Stimulated activated CD4-positive, alpha-beta T cell treated with anti-CD3 and anti-CD28 coated beads, Interleukin-1b, Interleukin-23, amount 100 ng/mL, for 1 hour (primary cell): ENCODE data around the gene SLC25A26.

Source experiments
- DNase-seq, 2 donors: peaks; one replicate each; pipeline ENCODE4 v3.0.0-alpha.2; 2020; ENCODE audit warnings: low read depth in 2 of 2

SLC25A26 gene

DNA sequence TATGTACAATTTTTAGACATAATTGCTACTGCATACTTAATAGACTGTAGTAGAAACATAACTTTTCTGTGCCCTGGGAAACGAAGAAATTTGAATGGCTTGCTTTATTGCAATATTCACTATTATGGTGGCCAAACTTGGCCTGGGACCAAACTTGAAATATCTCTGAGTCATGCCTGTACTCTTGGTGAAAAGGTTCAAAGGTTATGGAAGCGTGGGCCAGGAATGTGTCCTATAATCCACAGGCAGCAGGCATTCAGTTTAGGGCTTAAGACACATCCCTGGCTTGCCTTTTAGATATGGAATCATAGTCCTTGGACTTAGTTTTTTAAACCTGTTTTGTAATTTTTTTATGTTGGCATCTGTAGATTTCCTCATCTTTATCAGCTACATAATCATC lies 155.8 kb downstream of the SLC25A26 start:
- DNase-seq, result no peak

DNA sequence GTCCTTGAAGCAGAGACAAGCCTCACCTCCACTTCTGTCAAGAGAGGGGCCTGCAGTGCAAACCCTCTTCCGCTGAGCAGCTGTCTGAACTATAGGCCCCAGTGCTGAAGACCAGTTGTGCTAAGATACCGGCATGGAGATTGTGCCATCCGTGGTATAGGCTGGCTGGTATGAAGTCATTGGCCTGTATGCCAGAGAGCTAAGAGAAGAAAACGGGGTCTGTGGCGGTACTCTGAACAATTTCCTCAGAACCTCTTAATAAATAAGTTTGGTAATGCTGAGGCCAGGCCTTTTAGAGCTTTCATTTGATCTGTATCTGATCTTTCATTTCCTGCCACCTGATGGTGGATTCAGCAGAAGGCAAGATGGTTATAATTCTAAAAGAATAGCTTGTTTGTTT lies 157.0 kb downstream of the SLC25A26 start:
- no peak for DNase-seq

DNA sequence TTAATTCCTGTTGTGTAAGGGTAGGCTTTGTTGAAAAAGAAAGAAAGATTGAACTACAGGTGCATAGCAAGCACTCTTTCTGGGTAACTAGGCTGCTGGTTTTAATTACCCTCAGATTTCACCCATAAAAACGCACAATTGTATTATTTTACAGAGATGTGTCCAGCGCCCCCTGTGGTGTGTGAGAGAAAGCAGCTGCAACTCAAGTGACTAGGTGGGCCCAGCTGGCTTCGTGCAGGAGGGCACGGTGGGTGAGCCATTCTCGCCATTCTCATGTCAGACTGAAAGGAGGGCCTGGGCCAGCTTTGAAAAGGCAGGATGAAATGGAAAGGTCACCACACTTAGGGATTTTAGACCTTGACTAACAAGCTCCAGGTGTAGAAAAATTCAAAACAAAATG lies 157.5 kb downstream of the SLC25A26 start:
- no peak for DNase-seq

GRCh38 chr3:66379565-66379964 lies 158.8 kb downstream of the SLC25A26 start:
- DNase-seq, result no peak

GRCh38 chr3:66380200-66380932 lies 159.6 kb downstream of the SLC25A26 start:
- DNase-seq, result no peak

- no peak for DNase-seq
Observed at GRCh38 chr3:66381626-66382025, 160.8 kb downstream of the SLC25A26 start.

- no peak for DNase-seq
Observed at GRCh38 chr3:66382142-66382541, 161.3 kb downstream of the SLC25A26 start.

DNA sequence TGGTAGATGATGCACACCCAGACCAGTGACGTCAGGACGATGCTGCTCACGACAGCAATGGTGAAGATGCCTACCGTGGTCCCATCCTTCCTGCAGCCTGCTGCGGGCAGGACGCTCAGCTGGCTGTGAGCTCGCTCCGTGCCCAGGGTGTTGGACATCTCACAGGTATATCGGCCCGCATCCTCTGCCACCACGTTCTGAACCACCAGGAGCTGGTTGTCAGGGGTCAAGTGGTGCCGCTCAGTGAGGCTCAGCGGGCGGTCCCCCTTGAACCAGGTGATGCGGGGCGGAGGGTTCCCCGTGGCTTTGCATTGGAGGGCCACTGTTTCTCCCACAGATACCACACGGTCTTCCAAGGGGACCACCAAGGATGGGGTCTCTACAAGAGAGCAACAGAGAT lies 162.2 kb downstream of the SLC25A26 start:
- DNase-seq, result no peak

- DNase-seq, result no peak
Observed at GRCh38 chr3:66383998-66384745, 163.4 kb downstream of the SLC25A26 start.

- no peak for DNase-seq
Observed at GRCh38 chr3:66385066-66385465, 164.3 kb downstream of the SLC25A26 start.

GRCh38 chr3:66386011-66386924 lies 165.5 kb downstream of the SLC25A26 start:
- no peak for DNase-seq

GRCh38 chr3:66386925-66387650 lies 166.3 kb downstream of the SLC25A26 start:
- no peak for DNase-seq

GRCh38 chr3:66390013-66390412 lies 169.2 kb downstream of the SLC25A26 start:
- no peak for DNase-seq

DNA sequence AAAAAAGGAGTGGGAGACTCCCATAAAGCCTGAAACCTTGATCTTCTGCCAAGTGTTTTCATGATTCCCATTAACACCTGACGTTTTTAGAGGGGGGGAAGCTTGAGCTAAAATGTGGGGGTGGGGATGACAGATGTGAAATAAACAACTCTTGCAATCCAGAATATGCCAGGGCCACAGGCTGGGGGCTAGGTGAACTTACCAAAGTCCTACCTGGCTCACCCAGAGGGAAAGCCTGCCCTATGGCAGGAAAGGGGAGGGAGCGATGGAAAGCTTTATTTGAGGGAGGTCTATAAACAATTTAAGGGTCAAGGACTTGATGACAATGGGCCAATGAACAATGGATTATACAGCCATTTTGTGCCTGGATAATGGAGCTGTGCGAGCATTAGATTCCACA lies 171.7 kb downstream of the SLC25A26 start:
- DNase-seq, result no peak

DNA sequence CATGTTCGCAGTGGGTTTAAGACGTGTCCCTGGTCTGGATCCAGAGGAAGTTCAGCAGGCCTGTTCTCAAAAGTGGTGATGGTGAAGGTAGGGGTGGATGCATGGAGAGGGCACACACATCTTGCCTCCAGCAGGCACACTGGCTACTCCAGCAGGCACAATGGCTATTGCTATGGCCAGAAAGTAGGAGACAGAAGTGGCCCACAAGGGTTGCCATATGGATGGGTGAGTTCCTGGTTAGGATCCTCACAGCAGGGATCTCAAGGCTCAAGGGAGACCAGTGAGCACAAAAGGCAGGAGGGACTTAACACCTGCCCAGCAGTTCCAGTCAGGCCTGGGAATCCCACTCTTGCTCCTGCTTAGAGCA lies 172.1 kb downstream of the SLC25A26 start:
- DNase-seq, result no peak

DNA sequence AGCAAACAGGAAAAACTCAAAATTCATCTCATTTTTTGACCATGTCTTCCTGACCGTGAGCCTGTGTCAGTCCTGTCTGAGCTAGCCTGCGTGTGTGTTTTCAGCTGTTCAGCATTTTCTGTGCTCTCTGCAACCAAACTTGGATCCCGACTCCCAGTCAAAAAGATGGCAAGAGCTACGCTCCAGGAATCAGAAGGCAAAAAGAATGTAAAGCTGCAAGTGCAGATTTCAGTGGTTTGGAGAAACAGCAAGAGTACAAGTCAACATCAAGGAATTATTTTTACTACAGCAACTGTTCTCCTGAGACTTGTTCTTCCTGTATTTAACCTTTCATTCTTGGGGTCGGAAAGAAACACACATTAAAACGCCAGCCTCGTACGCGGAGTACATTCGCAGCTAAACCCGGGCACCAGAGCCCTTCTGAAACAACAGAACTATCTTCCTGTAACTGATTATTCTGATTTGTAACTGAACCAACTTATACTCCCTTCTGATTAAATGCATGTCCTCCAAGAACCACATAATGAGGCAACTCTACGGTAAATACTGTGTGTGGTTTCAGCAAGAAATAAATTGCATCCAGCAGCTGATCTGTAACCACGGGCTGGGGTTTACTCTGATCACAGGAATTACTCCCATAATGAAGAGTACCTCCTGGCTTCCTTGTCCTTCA lies 172.7 kb downstream of the SLC25A26 start:
- DNase-seq, result no peak

DNA sequence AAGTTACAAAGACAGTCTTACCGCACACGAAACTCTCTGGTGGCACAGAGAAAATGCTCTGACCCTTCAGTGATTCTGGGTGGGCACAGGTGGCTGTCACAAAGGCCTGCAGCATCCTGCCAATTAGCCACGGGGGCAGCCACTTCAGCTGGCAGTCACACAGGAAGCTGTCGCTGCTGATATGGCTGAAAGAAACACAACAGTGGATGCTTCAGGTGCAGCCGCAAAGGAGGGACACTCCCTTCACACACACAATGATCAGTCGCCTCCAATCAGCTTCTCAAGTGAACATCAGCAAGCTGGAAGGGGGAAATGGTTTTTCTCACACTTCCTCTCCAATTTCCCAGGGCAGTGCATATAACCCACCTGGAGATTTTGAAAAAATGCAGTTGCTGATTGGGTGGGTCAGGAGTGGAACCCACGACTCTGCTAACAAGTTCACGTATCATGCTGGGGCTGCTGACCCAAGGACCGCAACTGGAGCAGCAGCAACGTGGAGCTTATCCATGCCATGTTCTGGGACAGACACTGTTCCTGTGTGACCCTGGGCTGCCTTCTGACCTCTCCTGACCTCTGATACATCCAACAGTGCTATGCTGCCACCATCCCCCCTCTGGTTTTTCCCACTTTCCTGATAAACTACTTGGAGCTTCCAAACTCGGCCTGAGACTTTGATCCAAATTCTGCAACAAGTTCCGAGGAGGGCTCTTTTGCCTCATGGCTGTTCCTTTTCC lies 173.4 kb downstream of the SLC25A26 start:
- no peak for DNase-seq

GRCh38 chr3:66394753-66395249 lies 174.0 kb downstream of the SLC25A26 start:
- DNase-seq, result no peak

DNA sequence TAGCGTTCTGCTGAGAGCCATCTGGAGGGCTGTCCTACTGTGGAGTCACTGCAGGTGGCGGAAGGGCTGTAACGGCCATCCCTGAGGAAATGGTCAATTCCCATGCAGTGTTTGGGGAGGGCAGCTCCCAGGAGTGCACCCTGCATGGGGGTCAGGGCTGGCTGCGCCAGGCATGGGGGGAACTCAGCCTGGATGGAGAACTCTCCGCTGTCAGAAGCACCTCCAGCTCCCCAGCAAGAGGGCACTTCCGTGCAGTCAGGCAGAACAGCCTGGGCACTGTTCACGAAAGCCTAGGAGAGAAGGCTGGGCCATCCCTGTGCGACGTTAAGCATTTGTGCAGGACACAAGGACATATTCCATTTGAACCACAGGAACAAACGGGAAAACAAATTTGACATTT lies 174.8 kb downstream of the SLC25A26 start:
- no peak for DNase-seq

- DNase-seq, result no peak
Observed at GRCh38 chr3:66396161-66396760, 175.5 kb downstream of the SLC25A26 start.
